Hepatocyte (in vitro differentiated cells): ENCODE measurements around the gene EPHA8.

ENCODE experiments used
- CTCF ChIP-seq: fragments of 200-600 bp; sonication (generic); IDR thresholded peaks from 2 replicates; pipeline ENCODE4 v1.5.1; 2016; ENCODE audit warnings: antibody characterized with exemption, mild to moderate bottlenecking; ENCODE audit not compliant: poor library complexity
- EZH2 ChIP-seq: fragments of 200-600 bp; sonication (generic); IDR thresholded peaks from 2 replicates; pipeline ENCODE4 v1.6.1; 2016; ENCODE audit warnings: antibody characterized with exemption, mild to moderate bottlenecking, borderline replicate concordance

GRCh38 chr1:22584970-22585369 lies 21.7 kb downstream of the EPHA8 start:
- no peak for TF ChIP-seq CTCF
- no peak for TF ChIP-seq EZH2
